Testis (tissue), 3 donors: ENCODE data around the gene NACA. TPM values are rescaled to one million over a fixed set of nuclear protein-coding genes. Genes with fewer than 3 reads are reported as not detected.

Experiments used
- DNase-seq: peaks from one replicate; pipeline ENCODE4 v3.0.0-alpha.2; 2019
- H3K27ac ChIP-seq, 2 donors: fragments of 200-600 bp; sonication (generic); one replicate each; pipeline ENCODE4 v1.5.1; 2019
- H3K27me3 ChIP-seq: fragments of 200-600 bp; sonication (generic); one replicate; pipeline ENCODE4 v1.5.1; 2019
- H3K36me3 ChIP-seq: fragments of 200-600 bp; sonication (generic); one replicate; pipeline ENCODE4 v1.5.1; 2017; ENCODE audit warnings: low read depth; ENCODE audit errors: missing control alignments
- H3K4me1 ChIP-seq: fragments of 200-600 bp; sonication (generic); one replicate; pipeline ENCODE4 v1.5.1; 2019
- H3K4me3 ChIP-seq, 2 donors: fragments of 200-600 bp; sonication (generic); one replicate each; pipeline ENCODE4 v1.5.1; 2017 to 2019
- H3K9me3 ChIP-seq: fragments of 200-600 bp; sonication (generic); one replicate; pipeline ENCODE4 v1.5.1; 2017
- POLR2A ChIP-seq: fragments of 450-650 bp; IDR thresholded peaks from one replicate; pipeline ENCODE4 v1.6.1; 2017; ENCODE audit warnings: antibody characterized with exemption, mild to moderate bottlenecking, moderate library complexity
- WGBS, 2 donors: methylation state at CpG; one replicate each; pipeline ENCODE4 v1.1.5; 2018; 5-methylcytosine and 5-hydroxymethylcytosine counted together
- intact Hi-C: fragments of 100-400 bp; cut with DNase I; formaldehyde crosslinking; loops from one replicate; pipeline ENCODE4 v1.15.1; 2023; ENCODE audit warnings: low total_unique reads
- polyA plus RNA-seq: library from polyadenylated mRNA; stranded (reverse); fragments of 350-450 nt; fragmentation: Illumina TruSeq; extraction: RNeasy Lipid Tissue Mini Kit (QIAGEN cat#74804); gene quantifications from one replicate; pipeline ENCODE4 v1.2.3, GENCODE V29; 2014; ENCODE audit warnings: low read depth, low replicate concordance; ENCODE audit not compliant: insufficient read depth
- total RNA-seq, 2 donors: library from RNA; depleted of rRNA; stranded (reverse); fragments of >200 nt; gene quantifications; one replicate each; pipeline ENCODE4 v1.2.3, GENCODE V29; 2016
- TF ChIP-seq, protein P1 (sequence below), 3 experiments: fragments of 450-650 bp in 2 of 3; fragments of 200-600 bp in 1 of 3; sonication (generic) in 1 of 3; IDR thresholded peaks; one replicate each; pipeline ENCODE4 v1.5.1; 2016 to 2019; ENCODE audit warnings: antibody characterized with exemption in 3 of 3, mild to moderate bottlenecking in 2 of 3, moderate library complexity in 1 of 3

The NACA gene
- total and polyA plus RNA-seq, 3 donors from 2014 or later: 431 to 866 (median 696) TPM

DNA sequence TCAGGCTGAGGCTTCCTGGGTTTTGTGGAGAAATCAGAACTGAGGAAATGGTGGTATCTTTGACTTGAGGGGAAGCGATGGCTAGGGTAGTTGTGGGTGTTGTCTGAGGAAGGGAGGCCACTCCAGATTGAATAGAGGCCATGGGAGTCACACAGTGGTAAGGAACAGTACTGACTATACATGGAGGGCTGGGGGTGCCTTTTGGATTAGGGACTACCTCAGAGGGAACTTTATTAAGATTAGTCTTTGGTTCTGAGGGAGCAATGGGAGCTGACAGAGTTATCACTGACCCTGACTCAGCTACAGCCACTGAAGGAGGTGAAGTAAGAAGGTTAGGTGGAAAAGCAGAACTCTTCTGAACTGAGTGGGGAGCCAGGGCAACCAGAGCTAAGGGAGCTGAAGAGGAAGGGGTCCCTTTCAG lies 4.4 kb downstream of the NACA start:
- no peak for TF ChIP-seq POLR2A
- TF ChIP-seq, protein P1, sequence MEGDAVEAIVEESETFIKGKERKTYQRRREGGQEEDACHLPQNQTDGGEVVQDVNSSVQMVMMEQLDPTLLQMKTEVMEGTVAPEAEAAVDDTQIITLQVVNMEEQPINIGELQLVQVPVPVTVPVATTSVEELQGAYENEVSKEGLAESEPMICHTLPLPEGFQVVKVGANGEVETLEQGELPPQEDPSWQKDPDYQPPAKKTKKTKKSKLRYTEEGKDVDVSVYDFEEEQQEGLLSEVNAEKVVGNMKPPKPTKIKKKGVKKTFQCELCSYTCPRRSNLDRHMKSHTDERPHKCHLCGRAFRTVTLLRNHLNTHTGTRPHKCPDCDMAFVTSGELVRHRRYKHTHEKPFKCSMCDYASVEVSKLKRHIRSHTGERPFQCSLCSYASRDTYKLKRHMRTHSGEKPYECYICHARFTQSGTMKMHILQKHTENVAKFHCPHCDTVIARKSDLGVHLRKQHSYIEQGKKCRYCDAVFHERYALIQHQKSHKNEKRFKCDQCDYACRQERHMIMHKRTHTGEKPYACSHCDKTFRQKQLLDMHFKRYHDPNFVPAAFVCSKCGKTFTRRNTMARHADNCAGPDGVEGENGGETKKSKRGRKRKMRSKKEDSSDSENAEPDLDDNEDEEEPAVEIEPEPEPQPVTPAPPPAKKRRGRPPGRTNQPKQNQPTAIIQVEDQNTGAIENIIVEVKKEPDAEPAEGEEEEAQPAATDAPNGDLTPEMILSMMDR (IDR thresholded peaks at IDR 0.05): no peak
- Histone ChIP-seq H3K4me1 (peaks cover 51% of the 10 kb centered on the region), H3K36me3 (no peaks in the 10 kb centered on the region), H3K27me3 (no peaks in the 10 kb centered on the region), H3K4me3 (no peak overlapping the region), H3K9me3 (no peaks in the 10 kb centered on the region), H3K27ac (no peak overlapping the region)
- no peak for DNase-seq
- 90 to 92% methylated on average over 1 of the region's 1 CpG for WGBS, 2 donors
- intact Hi-C loops: no loop called here

DNA sequence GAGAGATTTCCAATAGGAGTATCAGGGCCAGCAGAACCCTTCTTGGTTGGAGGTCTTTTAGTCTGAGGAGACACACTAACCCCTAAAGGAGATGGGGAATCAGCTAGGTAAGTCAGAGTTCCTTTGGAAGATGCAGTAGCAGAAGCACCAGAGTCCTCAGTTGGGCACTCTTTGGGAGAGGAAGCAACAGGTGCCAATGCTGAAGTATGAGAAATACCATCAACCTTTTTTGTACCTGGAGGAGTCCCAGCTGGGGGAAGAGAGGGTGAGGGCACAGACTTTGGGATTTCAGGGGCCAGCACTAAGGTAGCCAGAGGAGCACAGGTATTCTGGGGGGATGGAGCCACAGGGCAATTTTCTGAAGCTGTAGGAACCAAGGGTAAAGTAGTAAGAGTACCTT lies 6.0 kb downstream of the NACA start:
- TF ChIP-seq POLR2A: no peak
- TF ChIP-seq, protein P1 (IDR thresholded peaks at IDR 0.05): no peak
- no peak overlapping the region for H3K4me3 ChIP-seq
- no peaks in the 10 kb centered on the region for H3K9me3 ChIP-seq
- H3K27me3 ChIP-seq: no peaks in the 10 kb centered on the region
- H3K36me3 ChIP-seq: no peaks in the 10 kb centered on the region
- intact Hi-C loops: no loop called here
- peaks cover 51% of the 10 kb centered on the region for H3K4me1 ChIP-seq
- no peak for DNase-seq
- H3K27ac ChIP-seq: no peak overlapping the region

DNA sequence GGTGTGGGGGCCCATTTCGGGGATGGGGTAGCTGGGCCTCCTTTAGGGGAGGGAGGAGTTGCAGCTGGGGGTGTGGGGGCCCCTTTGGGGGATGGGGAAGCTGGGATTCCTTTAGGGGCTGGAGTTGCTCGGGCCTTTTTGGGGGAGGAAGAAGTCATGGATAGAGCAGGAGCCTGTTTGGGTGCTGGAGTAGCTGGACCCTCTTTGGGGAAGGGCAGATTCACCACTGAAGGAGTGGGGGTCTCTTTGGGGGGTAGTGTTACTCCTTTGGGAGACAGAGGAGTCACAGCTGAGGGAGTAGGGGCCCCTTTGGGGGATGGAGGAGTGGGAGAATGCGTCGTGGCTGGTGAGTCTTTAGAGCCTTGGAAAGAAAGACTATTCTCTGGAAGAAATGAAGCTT lies 6.5 kb downstream of the NACA start:
- WGBS, 2 donors: 67 to 68% methylated on average over 4 of the region's 4 CpGs
- intact Hi-C loops: no loop called here
- Histone ChIP-seq H3K36me3 (no peaks in the 10 kb centered on the region), H3K27ac (no peak overlapping the region), H3K4me3 (no peak overlapping the region), H3K27me3 (no peaks in the 10 kb centered on the region), H3K4me1 (peaks cover 49% of the 10 kb centered on the region), H3K9me3 (no peaks in the 10 kb centered on the region)
- TF ChIP-seq, protein P1 (IDR thresholded peaks at IDR 0.05): no peak
- no peak for TF ChIP-seq POLR2A
- no peak for DNase-seq

DNA sequence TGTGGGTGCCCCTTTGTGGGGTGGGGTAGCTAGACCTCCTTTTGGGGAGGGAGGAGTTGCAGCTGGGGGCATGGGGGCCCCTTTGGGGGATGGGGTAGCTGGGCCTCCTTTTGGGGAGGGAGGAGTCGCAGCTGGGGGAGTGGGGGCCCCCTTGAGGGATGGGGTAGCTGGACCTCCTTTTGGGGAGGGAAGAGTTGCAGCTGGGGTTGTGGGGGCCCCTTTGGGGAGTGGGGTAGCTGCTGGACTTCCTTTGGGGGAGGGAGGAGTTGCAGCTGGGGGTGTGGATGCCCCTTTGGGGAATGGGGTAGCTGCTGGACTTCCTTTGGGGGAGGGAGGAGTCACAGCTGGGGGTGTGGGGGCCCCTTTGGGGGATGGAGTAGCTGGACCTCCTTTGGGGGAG lies 7.0 kb downstream of the NACA start:
- no peak for DNase-seq
- no peak overlapping the region for H3K4me3 ChIP-seq
- peaks cover 45% of the 10 kb centered on the region for H3K4me1 ChIP-seq
- no peak for TF ChIP-seq POLR2A
- TF ChIP-seq, protein P1 (IDR thresholded peaks at IDR 0.05): no peak
- H3K36me3 ChIP-seq: no peaks in the 10 kb centered on the region
- no peak overlapping the region for H3K27ac ChIP-seq
- H3K9me3 ChIP-seq: no peaks in the 10 kb centered on the region
- intact Hi-C loops: no loop called here
- H3K27me3 ChIP-seq: no peaks in the 10 kb centered on the region
- 92% methylated on average over 1 of the region's 1 CpG; no CpG with 5 or more reads in 1 of the 2 donors for WGBS, 2 donors

DNA sequence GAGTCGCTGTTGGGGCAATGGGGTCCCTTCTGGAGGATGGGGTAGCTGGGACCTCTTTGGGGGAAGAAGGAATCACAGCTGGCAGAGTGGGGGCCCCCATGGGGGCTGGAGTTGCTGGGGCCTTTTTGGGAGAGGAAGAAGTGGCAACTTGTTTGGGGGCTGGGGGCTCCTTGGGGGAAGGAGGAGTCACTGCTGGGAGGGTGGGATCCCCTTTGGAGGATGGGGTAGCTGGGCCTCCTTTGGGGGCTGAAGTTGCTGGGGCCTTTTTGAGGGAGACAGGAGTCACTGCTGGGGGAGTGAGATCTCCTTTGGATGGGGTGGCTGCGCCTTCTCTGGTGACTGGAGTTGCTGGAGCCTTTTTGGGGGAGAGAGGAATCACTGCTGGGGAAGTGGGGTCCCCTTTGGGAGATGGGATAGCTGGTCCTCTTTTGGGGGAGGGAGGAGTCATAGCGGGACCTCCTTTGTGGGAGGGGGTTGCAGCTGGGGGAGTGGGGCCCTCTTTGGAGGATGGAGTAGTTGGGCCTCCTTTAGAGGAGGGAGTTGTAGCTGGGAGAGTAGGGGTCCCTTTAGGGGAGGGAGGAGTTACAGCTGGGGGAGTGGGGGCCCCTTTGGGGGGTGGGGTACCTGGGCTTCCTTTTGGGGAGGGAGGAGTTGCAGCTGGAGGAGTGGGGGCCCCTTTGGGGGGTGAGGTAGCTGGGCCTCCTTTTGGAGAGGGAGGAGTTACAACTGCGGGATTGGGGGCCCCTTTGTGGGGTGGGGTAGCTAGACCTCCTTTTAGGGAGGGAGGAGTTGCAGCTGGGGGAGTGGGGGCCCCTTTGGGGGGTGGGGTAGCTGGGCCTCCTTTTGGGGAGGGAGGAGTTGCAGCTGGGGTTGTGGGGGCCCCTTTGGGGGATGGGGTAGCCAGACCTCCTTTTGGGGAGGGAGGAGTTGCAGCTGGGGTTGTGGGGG lies 7.9 kb downstream of the NACA start:
- intact Hi-C loops: no loop called here
- peaks cover 38% of the 10 kb centered on the region for H3K4me1 ChIP-seq
- no peaks in the 10 kb centered on the region for H3K27me3 ChIP-seq
- WGBS, 2 donors: 76 to 78% methylated on average over 4 of the region's 4 CpGs
- H3K27ac ChIP-seq: no peak overlapping the region
- DNase-seq: no peak
- TF ChIP-seq, protein P1 (IDR thresholded peaks at IDR 0.05): no peak
- no peak for TF ChIP-seq POLR2A
- H3K36me3 ChIP-seq: no peaks in the 10 kb centered on the region
- H3K4me3 ChIP-seq: no peak overlapping the region
- no peaks in the 10 kb centered on the region for H3K9me3 ChIP-seq
